CD4-positive, alpha-beta T cell treated with Interferon gamma for 1 hour (primary cell): ENCODE results near the gene ESRP2.
A peak's percentile ranks its signal among the peaks of the same experiment; 100 is the strongest.

ENCODE experiments used
- DNase-seq: peaks from one replicate; pipeline ENCODE4 v3.0.0-alpha.2; 2020

ESRP2 gene

GRCh38 chr16:68263559-68264127, 27.7 kb upstream of the ESRP2 start:
- DNase-seq: no peak

DNA sequence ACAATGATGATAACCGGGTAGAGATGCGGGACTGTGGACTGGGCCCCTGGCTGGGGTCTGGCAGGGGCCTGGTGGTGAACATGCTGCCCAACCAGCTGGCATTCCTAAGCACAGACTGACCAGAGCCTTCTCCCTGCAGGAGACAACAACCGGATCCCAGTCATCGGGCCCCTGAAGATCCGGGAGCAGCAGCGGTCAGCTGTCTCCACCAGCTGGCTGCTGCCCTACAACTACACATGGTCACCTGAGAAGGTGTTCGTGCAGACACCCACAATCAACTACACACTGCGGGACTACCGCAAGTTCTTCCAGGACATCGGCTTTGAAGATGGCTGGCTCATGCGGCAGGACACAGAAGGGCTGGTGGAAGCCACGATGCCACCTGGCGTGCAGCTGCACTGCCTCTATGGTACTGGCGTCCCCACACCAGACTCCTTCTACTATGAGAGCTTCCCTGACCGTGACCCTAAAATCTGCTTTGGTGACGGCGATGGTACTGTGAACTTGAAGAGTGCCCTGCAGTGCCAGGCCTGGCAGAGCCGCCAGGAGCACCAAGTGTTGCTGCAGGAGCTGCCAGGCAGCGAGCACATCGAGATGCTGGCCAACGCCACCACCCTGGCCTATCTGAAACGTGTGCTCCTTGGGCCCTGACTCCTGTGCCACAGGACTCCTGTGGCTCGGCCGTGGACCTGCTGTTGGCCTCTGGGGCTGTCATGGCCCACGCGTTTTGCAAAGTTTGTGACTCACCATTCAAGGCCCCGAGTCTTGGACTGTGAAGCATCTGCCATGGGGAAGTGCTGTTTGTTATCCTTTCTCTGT, 23.3 kb upstream of the ESRP2 start:
- DNase-seq: no peak

GRCh38 chr16:68257906-68258800, 22.2 kb upstream of the ESRP2 start:
- no peak for DNase-seq

DNA sequence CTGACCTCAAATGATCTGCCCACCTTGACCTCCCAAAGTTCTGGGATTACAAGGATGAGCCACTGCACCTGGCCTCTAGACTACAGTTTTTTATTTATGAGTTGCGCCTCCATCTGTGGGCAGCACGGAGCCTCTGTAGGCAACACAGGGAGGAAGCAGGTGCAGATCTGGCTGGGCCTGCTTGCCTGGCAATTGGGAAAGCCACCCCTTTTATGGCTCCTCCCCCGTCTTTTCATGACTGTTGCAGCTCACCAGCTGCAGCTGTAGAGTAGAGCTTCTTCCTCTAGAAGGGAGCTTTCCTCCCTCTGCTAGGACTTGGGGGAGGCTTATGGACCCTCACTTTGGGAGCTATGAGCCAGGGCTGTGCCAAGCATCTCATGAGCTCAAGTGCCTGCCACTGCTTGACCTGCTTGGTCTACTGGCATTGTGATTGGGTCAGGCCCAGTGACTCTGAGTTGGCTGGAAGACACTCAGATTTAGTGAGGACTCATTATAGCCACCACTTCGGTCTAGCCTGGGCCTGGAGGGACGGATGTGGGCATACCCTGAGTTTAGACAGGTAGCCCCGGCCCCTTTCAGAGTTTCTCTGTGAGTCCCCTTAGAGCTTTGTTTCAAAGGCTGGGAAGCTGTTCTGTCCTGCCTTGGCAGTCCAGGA, 21.5 kb upstream of the ESRP2 start:
- DNase-seq: peak; percentile 36

GRCh38 chr16:68255712-68256111, 19.8 kb upstream of the ESRP2 start:
- DNase-seq: no peak

DNA sequence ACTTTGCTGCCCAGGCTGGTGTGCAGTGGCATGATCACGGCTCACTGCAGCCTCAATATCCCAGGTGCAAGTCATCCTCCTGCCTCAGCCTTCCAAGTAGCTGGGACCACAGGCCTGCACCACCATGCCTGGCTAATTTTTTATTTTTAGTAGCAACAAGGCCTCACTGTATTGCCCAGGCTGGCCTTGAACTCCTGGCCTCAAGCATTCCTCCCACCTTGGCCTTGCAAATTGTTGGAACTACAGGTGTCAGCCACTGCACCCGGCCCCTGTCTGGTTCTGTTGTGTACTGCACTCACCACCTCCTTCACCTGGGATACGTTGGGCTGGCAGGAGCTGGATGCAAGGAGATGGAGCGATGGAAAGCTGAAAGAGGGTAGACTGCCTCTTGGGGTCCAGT, 17.8 kb upstream of the ESRP2 start:
- no peak for DNase-seq

- DNase-seq: no peak
These were observed 16.5 kb upstream of the ESRP2 start for GRCh38 chr16:68252383-68252782.

- no peak for DNase-seq
These were observed 15.9 kb upstream of the ESRP2 start for GRCh38 chr16:68251832-68252231.

GRCh38 chr16:68250951-68251350, 15.0 kb upstream of the ESRP2 start:
- DNase-seq: no peak

DNA sequence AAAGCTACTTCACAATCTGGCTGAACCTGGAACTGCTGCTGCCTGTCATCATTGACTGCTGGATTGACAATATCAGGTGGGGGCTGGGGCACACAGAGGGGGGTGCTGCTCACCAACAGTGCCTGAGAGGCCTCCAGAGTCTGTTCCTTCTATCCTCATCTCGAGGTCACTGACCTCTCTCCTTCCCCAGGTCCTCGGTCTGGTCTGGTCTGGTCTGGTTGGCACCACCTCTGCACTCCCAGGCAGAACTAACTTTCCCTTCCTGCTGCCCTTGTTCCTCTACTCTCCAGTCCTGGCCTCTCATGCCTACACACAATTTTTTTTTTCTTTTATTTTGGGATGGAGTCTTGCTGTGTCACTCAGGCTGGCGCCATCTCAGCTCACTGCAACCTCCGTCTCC, 13.4 kb upstream of the ESRP2 start:
- DNase-seq: no peak

DNA sequence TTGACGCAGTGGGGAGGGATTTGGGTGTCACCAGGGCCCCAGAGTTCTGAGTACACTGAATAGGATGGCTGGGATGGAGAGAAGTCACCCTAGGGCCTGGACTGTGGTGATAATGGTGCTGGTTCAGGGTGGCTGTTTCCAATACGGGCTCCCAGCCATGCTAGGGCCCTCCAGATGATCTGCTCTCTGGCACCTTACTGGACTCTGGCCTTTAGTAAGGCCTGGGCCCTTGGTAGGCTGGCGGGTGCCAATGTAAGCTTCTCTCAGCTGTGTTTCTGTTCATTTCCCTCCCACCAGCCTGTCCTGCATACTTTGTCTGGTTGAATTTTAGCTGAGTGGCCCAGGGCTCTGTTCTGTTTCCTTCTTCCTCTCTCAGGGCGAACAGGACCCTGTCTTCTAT, 12.0 kb upstream of the ESRP2 start:
- no peak for DNase-seq

DNA sequence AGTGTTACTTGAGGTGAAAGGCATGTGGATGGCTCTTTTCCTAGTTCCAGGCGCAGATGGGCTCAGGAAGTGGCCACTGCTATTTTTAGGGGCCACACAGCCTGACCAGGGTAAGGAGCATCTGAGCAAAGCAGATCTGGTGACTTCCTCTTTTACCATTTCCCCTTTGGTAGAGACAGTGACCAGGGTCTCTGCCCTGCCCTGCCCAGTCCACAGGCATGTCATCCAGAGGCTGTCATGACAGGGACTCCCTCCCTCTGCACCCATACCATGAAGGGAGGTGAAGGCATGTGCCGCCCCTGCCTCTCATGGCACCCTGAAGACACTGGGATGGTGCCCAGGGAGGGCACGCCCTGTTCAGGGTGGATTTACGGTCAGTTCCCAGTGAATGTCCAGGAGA, 11.5 kb upstream of the ESRP2 start:
- DNase-seq: peak; percentile 30

GRCh38 chr16:68246666-68247065, 10.7 kb upstream of the ESRP2 start:
- DNase-seq: no peak

GRCh38 chr16:68246121-68246520, 10.2 kb upstream of the ESRP2 start:
- DNase-seq: no peak

GRCh38 chr16:68244903-68245853, 9.3 kb upstream of the ESRP2 start, which contains the start of gene PLA2G15:
Gene PLA2G15 (plus strand): TSS chr16:68245373. CDS start chr16:68245427, 54 bp downstream.
- DNase-seq: peak; percentile 91

GRCh38 chr16:68244481-68244902, 8.6 kb upstream of the ESRP2 start:
- no peak for DNase-seq

- DNase-seq: no peak
These were observed 7.3 kb upstream of the ESRP2 start for GRCh38 chr16:68242926-68243858.

DNA sequence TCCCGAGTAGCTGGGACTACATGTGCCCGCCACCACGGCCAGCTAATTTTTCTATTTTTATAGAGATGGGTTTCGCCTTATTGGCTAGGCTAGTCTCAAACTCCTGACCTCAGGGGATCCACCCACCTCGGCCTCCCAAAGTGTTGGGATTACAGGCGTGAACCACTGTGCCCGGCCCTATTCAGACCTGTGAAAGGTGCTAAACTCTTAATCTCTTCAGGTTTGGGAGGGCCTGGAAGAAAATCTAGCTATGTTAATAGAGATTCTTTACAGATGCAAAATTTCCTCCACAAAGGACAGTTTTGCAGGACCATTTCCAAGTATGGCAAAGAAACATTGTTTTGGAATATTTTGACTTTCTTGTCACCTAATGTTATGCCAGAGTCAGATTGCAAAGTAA, 6.2 kb upstream of the ESRP2 start:
- no peak for DNase-seq

DNA sequence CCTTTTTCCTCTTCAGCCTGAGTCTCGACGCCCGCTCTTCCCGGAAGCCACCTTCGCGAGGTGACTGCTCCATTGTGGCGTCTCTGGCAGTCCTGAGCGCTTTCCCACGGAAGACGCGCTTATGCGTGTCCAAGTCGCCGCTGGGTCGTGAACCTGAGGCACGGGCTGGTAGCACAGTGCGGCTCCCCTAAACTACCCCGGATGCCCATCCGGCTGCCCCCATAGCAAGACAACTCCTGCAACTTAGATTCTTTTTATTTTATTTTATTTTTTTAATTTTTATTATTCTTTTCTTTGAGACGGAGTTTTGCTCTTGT, 2.1 kb upstream of the ESRP2 start:
- no peak for DNase-seq

DNA sequence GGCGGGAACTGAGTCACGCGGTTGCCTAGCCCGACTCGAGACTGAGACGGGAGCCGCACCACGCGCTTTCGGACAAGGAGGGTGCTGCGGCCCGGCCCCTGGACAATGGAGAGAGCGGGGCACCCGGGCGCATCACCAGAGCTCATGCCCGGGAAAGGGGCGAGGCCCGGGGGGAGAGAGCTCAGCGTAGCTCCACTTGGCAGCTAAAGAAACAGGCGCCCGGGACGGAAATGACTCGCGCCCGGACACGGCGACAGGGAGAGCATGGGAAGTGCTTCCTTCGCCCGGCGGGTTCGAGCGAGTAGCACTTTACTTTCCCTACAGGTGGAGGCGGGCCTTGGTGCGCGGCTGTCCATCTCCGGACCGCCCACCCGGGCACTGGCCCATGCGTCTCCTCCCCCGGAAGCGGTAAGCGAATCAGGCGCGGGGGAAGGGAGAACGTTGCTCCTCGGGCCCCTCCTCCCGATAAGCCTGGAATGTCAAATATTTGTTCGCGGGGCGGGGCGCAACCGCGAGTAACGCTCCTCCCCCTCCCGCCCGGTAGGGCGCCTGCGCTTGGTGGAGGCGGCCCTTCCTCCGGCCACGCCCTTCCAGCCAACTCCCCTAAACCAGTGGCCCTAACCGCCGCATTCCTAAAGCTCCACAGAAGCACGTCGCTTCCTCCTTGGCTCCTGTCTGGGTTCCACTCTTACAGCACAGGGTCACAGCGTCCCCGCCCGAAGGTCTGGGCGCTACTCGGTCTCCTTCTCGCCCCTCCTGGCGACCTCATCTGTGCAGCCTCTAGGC, 1.5 kb upstream of the ESRP2 start:
- peak; percentile 87 for DNase-seq
